ENCODE measurements around the gene BRINP3. TPM values are rescaled to one million over a fixed set of nuclear protein-coding genes. Genes with fewer than 3 reads are reported as not detected.

The BRINP3 gene
- total RNA-seq, 1 experiment from 2014 or later = 0.28 TPM

- TF ChIP-seq TCF7 (CRISPR knock-in tag; IDR thresholded peaks at IDR 0.05; ENCODE audit: low read depth) (no peak), ZBTB43 (CRISPR knock-in tag; IDR thresholded peaks at IDR 0.05) (no peak)
Measured at GRCh38 chr1:190494451-190494850, 16.8 kb upstream of the BRINP3 start (continued).

GRCh38 chr1:190491404-190491803 is 13.7 kb upstream of the BRINP3 start:
- CTCF ChIA-PET = no interaction called here
- TF ChIP-seq ZNF425 (CRISPR knock-in tag; conservative IDR thresholded peaks at IDR 0.05) = no peak
- no peak for TF ChIP-seq ATF1 (CRISPR knock-in tag; IDR thresholded peaks at IDR 0.05)
- no peak for TF ChIP-seq ZNF423 (CRISPR knock-in tag; IDR thresholded peaks at IDR 0.05)
- TF ChIP-seq ATF3 (CRISPR knock-in tag; conservative IDR thresholded peaks at IDR 0.05) = no peak
- no peak for TF ChIP-seq IRF2 (CRISPR knock-in tag; IDR thresholded peaks at IDR 0.05; ENCODE audit: borderline replicate concordance, low read depth)
- TF ChIP-seq ZBTB21 (CRISPR knock-in tag; IDR thresholded peaks at IDR 0.05; ENCODE audit: borderline replicate concordance) = no peak
- TF ChIP-seq JUN (CRISPR knock-in tag; IDR thresholded peaks at IDR 0.05) = no peak
- no peak for TF ChIP-seq ELF4 (CRISPR knock-in tag; IDR thresholded peaks at IDR 0.05; ENCODE audit: low read depth)
- no peak for TF ChIP-seq SOX15 (CRISPR knock-in tag; IDR thresholded peaks at IDR 0.05)
- no peak for TF ChIP-seq SP1 (CRISPR knock-in tag; conservative IDR thresholded peaks at IDR 0.05)
- no peak for TF ChIP-seq GABPB1 (CRISPR knock-in tag; IDR thresholded peaks at IDR 0.05)
- TF ChIP-seq ZNF219 (CRISPR knock-in tag; IDR thresholded peaks at IDR 0.05; ENCODE audit: borderline replicate concordance) = no peak
- TF ChIP-seq STAT6 (CRISPR knock-in tag; conservative IDR thresholded peaks at IDR 0.05; ENCODE audit: low read depth) = no peak
- no peak for TF ChIP-seq PRDM15 (CRISPR knock-in tag; IDR thresholded peaks at IDR 0.05)
- no peak for TF ChIP-seq ZNF532 (CRISPR knock-in tag; IDR thresholded peaks at IDR 0.05; ENCODE audit: borderline replicate concordance)
- DNase-seq (ENCODE audit: low spot score) (no peak), ATAC-seq (no peak)
- POLR2A ChIA-PET = no interaction called here
- H3K4me3 Mint-ChIP-seq = no peak overlapping the region
- no peaks in the 10 kb centered on the region for H3K27me3 Mint-ChIP-seq (ENCODE audit: low read depth)
- H3K9me3 Mint-ChIP-seq = no peaks in the 10 kb centered on the region
- no peak overlapping the region for H3K27ac Mint-ChIP-seq
- no peaks in the 10 kb centered on the region for H3K4me1 Mint-ChIP-seq
- no peaks in the 10 kb centered on the region for H3K36me3 Mint-ChIP-seq

Measured in WTC11 (cell line).